Retina (tissue), 1 donor: ENCODE measurements around the gene EPB41L3.
"Not testable (repeated sequence)": the region's sequence is repeated elsewhere in the genome, so short reads cannot be mapped to it uniquely, and the experiment has no call there.

Source experiments
- DNase-seq: peaks from one replicate; pipeline ENCODE4 v3.0.0-alpha.2; 2016

Gene EPB41L3

DNA sequence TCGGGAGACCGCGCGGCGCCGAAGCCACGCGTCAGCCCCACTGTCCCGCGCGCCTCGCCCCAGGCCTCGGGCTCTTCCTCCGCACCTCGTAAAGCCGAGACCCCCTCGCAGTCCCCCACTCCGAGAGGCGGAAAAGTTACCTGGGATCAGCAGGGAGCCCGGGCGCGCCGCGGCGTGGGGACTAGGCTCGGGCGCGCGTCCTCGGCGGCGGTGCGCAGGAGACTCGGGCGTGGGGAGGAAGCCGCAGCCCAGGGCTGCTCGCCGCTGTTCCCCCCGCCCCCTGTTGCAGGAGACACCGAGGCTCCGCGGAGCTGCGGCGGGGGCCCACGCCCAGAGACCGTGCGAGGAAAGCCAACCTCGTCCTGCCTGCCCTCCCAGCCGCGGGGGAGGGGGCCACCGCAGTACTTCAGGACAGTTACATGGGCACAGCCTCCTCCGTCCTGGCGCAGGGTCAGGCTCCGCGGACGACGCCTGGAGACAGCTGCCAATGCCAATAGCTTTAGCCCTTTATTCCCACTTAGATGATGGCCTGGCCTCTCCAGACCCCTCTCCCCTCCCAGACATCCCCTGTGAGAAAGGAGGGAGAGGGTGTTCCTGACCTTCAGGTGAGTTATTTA, at the start of gene EPB41L3:
Gene EPB41L3 (minus strand): TSS at position 225 of the 617 bp plus-strand sequence. CDS start 54,814 bp downstream, outside the sequence.
- DNase-seq, result peak; percentile 89

GRCh38 chr18:5588529-5588928, 44.7 kb upstream of the EPB41L3 start:
- no peak for DNase-seq

DNA sequence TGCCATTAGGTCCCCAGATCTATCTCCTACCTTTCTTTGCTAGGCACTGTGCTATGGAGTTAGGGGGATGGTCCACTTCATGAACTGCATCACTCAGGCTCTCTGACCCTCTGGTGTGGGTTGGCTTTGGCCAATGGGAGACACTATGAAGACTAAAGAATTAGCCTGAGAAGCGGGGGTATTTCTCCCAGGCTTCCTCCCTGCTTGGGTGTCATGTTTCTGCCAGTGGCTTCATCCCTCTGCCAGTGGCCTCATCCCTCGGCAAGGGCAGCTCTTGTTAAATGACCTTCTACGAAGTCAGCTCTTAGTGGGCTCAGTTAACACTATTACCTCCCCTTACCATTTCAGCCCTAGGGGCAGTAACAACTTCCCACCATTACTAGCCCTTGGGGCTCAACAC, 41.9 kb upstream of the EPB41L3 start:
- DNase-seq, result no peak

DNA sequence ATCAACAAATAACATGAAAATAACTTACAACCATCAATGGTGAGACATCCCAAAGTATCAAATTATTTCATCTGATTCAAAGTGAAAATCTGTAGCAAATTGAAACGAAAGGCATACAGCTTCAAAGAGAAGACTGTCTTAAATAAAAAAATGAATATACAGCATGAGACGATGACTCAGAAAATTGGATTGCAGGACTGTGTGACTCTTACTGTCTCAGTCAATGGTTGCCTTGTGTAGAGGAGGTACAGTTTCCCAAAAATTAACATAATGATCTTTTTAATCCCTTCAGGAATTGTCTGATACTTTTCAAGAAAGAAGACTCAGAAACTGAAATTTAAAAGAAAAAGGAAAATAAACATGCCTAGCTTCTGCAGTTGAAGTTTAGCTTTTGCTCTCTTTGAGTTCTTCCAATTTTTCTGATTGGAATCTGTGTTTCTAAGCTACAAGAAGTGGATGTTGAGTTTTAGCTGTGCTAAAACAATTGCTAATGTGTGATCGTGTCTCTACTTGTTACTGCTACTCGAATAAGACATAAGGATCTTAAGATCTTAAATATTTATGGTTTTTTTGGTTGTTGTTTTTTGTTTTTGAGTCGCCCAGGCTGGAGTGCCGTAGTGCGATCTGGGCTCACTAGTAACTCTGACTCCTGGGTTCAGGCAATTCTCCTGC, 41.1 kb upstream of the EPB41L3 start:
- DNase-seq, result no peak

DNA sequence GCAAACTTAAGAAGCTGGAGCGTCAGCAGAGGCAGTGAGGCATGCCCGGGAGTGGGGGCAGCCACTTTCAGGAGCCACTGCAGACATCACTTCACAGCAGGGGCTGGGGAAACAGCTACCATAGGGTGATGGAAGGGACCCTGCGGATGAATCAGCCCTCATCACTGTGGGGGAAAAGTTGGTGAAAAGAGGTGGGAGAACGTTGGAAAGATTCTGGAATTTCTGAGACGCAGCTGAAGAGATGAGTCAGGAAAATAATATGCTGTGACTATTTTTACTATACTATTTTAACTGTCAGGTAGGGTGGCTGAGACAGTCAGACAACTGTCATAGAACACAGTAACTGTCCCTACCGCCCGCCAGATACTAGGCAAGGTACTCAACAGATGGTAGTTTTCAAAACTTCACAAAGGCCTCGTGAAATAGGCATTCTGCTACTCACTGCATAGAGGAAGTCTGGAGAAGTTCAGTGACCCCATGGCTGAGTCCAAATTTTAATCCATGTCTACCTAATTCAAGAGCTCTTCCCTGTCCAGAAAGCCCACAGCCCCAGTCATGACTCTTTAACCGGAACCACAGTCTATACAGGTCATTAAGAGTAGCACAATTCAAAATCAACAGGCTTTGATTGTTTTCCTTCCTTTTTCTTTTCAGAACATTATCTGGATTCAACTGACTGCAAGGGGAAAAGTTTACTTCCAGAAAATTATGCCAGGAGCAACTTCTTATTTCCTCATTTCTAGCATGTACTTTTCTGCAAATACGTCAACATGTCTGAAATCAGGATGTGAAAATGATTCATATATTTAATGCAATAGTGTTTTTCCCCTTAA, 39.3 kb upstream of the EPB41L3 start:
- no peak for DNase-seq

DNA sequence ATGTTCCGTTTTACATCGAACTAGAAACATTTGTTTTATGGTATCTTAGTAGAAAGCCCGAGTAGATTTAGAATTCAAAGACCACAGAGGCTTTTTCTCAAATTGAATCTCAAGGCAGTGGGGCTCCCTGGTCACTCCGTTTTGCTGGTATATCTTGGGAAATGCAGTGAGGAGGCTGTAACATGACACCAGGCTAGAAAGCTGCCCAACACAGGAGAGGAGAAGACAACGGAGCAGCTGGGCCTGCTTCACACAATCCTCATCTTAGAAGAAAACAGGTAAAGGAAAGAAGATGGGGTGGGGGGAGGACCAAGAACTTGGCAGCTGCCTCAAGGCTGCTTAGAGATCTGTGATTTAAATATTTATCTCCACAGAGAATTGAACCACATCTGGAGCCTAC, 38.3 kb upstream of the EPB41L3 start:
- DNase-seq, result peak; percentile 29

- no peak for DNase-seq
These were observed 31.0 kb upstream of the EPB41L3 start for GRCh38 chr18:5574843-5575242.

DNA sequence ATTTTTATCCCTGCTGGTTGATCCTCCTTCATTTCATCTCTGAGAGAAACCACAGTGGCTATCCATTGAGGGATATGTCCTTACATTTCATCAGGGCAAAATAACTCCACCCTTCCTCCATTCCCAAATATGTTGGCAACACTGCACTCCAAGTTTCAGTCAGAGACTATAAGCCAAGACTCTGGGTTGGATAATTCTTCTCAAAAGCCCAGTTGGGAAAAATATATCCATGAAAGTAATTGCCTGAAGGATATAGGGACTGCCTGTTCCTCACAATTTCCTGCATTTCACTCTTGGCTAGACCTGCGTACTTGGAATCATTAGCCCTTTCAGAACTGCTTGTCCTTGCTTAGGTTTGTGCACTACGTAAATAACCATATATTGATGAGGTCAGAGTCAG, 27.9 kb upstream of the EPB41L3 start:
- no peak for DNase-seq

GRCh38 chr18:5570613-5571012, 26.8 kb upstream of the EPB41L3 start:
- not testable (repeated sequence) for DNase-seq

DNA sequence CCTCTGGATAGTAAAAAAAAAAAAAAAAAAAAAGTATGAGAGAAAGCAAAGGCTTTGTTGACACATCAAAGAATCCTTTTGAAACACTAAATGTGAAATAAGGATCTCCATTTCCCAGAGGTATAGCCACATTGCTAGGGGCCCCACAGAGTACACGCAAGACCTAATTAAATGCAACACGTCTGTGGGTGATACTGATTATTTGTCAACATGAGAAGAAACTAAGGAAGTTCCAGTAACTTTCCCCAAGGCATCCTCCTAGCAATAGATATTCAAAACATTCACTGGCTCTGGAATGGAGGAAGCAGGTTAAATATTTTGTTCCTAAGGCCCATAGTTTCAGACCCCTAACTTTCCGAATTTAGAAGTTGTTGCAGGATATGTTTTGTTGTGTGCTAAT, 24.6 kb upstream of the EPB41L3 start:
- no peak for DNase-seq

DNA sequence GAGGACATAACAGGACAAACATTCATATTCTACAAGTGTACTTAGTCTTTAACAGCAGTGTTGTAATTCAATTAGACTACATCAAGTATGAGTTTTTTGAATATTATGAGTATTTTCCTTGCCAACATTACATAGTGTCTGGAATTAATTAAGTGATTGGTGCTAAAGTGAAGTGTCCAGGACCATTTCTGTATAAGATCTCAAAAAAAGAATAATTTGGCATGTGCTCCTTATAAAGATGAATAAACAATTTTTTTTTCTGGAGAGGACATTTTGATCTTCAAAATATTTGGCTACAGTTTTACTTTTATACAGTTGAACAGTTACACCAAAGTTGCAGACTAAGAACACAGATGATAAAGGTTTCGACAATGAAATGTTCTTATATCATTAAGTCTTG, 15.1 kb upstream of the EPB41L3 start:
- no peak for DNase-seq

DNA sequence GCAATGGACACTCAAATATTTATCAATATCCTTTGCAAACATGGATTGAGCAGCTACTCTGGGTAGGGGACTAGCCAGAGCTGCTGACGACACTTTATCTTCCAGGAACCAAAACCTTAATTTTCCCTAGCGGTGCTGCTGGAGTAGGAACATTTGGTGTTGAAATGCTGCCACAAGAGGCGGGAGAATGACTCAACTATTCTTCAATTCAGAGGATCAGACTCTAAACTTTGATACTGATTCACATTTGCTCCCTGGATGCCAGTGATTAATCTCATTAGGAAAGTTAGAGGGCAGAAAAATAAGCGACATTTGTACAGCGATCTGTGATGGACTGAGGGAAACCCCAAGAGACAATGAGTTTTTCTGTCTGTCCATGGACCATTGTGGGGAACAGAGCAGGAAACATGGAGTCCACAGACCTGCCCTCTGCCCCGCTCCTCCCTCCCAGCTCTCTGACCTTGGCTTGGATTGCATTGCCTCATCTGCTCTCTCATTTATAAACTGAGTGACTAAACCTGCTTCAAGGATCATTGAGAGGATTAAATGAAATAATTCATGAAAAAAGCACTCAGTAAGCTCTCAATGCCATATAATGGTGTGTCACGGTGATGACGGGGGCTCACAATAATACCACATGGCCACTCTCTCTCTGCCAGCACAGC, 12.6 kb upstream of the EPB41L3 start:
- DNase-seq, result no peak

- no peak for DNase-seq
These were observed 10.8 kb upstream of the EPB41L3 start for GRCh38 chr18:5554629-5555028.

GRCh38 chr18:5546660-5547059, 2.9 kb upstream of the EPB41L3 start:
- peak; percentile 56 for DNase-seq

- DNase-seq, result peak; percentile 63
These were observed 639 bp downstream of the EPB41L3 start for GRCh38 chr18:5543036-5543680.

- peak; percentile 58 for DNase-seq
These were observed 1.2 kb downstream of the EPB41L3 start for GRCh38 chr18:5542515-5543035.

DNA sequence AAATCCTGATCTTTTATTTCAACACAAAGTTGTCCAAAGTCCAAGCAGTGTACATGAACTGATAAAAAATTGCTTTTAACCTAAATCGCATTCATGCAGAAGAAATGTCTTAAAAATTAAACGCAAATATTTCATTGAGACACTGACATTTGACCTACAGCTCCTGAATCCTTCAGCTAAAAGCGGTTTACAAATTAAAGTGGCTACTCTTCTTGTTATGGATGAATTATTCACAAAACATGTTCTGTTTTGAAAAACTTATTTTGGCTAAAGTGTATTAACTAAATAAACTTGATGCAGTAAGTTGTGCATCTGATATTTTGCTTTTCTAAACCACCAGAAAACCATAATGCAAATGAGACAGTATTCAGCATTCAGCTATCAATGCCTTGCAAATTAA, 2.2 kb downstream of the EPB41L3 start:
- DNase-seq, result no peak

- DNase-seq, result no peak
These were observed 4.4 kb downstream of the EPB41L3 start for GRCh38 chr18:5539391-5539790.

- no peak for DNase-seq
These were observed 5.3 kb downstream of the EPB41L3 start for GRCh38 chr18:5538544-5538943.

DNA sequence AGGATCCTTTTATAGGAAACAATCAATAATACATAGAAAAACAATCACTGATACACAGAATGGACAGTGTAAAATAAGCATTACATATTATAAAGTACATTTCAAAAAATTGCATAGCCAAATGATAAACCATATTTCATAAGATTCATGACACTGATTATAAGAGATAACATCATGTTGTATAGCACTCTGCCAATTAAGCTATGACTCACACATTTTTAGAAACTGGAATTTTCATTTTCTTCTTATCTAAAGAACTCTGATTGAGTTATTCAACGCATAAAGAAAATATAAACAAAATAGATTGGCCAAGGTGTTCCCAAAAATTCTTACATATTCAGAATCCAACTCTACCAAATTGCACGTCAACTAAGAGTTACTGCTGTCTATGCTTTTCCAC, 5.9 kb downstream of the EPB41L3 start:
- no peak for DNase-seq

DNA sequence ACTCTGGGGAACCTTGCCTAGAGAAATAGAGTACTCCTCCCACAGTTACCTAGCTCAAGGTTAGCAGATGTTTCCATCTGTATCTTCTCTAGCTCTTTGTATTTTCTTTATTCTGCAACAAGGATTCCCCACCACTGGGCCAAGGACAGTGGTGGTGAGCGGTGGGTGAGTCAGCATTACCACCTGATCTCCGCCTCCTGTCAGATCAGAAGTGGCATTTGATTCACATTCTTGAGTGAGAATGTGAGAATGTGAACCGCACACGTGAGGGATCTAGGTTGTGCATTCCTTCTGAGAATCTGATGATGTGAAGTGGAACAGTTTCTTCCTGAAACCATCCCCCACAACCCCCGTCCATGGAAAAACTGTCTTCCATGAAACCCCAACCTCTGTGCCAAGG, 9.0 kb downstream of the EPB41L3 start:
- DNase-seq, result no peak

- DNase-seq, result no peak
These were observed 11.7 kb downstream of the EPB41L3 start for GRCh38 chr18:5532066-5532465.
